ENCODE measurements around the gene SH3RF3. TPM values are rescaled to one million over a fixed set of nuclear protein-coding genes. Genes with fewer than 3 reads are reported as not detected.

The SH3RF3 gene
- total RNA-seq, 1 donor from 2014 or later = 0.47 TPM

DNA sequence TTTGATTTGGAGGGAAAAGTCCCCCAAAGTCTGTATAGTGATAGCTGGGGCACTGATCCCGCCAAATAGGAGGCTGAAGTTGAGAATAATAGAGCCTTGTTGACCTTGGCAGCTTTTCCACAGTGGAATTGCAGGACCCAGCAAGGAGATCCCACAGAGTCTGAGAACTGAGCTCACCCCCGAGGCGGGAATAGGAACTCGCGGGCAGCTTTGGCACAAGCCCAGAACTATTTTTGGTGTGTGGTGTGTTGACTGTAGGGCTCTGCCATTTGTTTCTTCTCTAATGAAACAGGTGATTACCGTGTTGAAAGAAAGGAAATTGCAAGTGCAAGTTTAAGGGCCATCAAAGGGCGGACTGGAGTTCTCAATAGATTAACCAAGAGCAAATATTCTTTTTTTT is 34.0 kb downstream of the SH3RF3 start:
- Mint-ChIP-seq H3K9me3 (no peaks in the 10 kb centered on the region), H3K36me3 (ENCODE audit: low read depth) (no peaks in the 10 kb centered on the region), H3K27ac (no peak overlapping the region), H3K4me1 (no peaks in the 10 kb centered on the region), H3K4me3 (no peak overlapping the region), H3K27me3 (peaks cover 14% of the 10 kb centered on the region)
- DNase-seq = no peak
- intact Hi-C loops (cut with micrococcal nuclease) = no loop called here

DNA sequence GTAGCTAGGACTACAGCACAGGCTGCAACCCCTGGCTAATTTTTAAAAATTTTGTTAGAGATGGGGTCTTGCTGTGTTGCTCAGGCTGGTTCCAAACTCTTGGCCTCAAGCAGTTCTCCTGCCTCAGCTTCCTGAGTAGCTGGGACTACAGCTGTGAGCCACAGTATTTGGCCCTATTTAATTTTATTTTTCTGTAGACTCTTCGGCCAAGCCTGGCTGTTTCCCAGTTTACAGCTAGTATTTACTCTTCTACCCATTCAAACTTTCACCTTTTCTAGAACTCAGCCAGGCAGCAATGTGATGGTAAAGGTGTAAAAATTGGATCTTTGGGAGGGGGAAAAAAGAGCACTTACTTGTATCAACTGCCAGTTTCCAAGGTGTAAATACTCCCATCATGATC is 35.3 kb downstream of the SH3RF3 start:
- no peak overlapping the region for H3K4me3 Mint-ChIP-seq
- no peaks in the 10 kb centered on the region for H3K9me3 Mint-ChIP-seq
- no peaks in the 10 kb centered on the region for H3K36me3 Mint-ChIP-seq (ENCODE audit: low read depth)
- no peak for DNase-seq
- no peaks in the 10 kb centered on the region for H3K4me1 Mint-ChIP-seq
- peaks cover 17% of the 10 kb centered on the region for H3K27me3 Mint-ChIP-seq
- intact Hi-C loops (cut with micrococcal nuclease) = no loop called here
- no peak overlapping the region for H3K27ac Mint-ChIP-seq

DNA sequence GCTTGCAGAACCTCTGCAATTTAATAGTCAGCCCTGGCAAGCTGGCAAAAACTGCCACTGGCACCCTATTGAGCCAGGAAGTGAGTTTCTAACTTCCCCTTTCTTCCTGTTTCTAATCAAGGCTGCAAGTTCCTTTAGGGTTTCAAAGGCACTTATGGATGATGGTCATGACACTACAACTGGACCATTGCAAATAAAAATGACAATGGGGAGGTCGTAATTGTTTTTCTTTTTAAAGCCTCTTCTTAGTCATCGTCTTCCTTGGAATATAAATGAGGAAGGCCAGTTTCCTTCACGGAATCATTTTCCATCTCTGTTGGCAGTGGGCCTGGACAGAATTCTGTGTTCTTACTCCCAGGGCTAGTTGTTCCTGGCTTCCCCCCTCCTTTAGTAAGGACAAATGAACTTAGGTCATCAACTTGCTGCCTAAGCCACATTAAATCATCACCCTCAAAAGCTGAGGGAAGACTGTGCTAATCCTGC is 35.8 kb downstream of the SH3RF3 start:
- Mint-ChIP-seq H3K36me3 (ENCODE audit: low read depth) (no peaks in the 10 kb centered on the region), H3K9me3 (no peaks in the 10 kb centered on the region), H3K27ac (no peak overlapping the region), H3K4me1 (no peaks in the 10 kb centered on the region), H3K4me3 (no peak overlapping the region), H3K27me3 (peaks cover 17% of the 10 kb centered on the region)
- DNase-seq = no peak
- intact Hi-C loops (cut with micrococcal nuclease) = no loop called here

DNA sequence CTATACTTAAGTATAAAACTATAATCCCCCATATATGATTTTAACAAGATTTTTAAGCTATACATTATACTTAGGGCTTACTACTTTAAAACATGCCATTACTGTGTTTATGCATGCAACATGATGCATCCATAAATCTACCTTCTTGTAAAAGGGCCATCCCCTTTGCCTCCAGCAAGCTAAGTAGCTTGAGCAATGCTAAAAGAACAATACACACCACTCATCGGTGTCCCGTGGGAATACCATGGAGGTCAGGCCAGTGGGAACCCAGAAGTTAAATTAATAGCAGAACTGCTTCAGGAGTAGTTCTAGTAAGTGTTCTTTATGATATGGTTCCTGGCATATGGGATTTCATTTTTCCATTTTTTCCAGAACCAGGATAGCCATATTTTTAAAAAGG is 37.8 kb downstream of the SH3RF3 start:
- H3K27me3 Mint-ChIP-seq = peaks cover 8% of the 10 kb centered on the region
- H3K36me3 Mint-ChIP-seq (ENCODE audit: low read depth) = no peaks in the 10 kb centered on the region
- DNase-seq = no peak
- intact Hi-C loops (cut with micrococcal nuclease) = no loop called here
- no peak overlapping the region for H3K4me3 Mint-ChIP-seq
- H3K27ac Mint-ChIP-seq = no peak overlapping the region
- no peaks in the 10 kb centered on the region for H3K9me3 Mint-ChIP-seq
- H3K4me1 Mint-ChIP-seq = no peaks in the 10 kb centered on the region

DNA sequence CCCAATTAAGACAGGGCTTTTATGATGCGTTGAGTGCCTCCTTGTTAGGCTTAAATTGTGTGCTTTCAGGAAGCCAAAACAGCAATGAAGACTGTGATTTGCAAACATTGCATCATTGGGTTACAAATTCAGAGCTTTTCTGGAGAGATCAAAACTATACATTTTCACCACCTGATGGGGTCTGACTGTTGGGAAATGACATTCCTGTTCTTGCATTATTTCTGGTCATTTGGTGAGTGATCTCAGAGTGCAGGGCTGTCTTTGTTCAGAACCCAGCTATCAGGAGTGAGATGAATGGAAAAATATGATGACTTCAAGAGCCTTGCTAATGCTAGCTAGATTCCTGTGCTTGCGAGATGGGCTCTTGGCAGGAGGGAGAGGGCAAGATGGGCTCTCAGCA is 39.1 kb downstream of the SH3RF3 start:
- H3K4me3 Mint-ChIP-seq = no peak overlapping the region
- H3K27ac Mint-ChIP-seq = no peak overlapping the region
- no peak for DNase-seq
- H3K4me1 Mint-ChIP-seq = no peaks in the 10 kb centered on the region
- no peaks in the 10 kb centered on the region for H3K9me3 Mint-ChIP-seq
- intact Hi-C loops (cut with micrococcal nuclease) = no loop called here
- H3K36me3 Mint-ChIP-seq (ENCODE audit: low read depth) = no peaks in the 10 kb centered on the region
- peaks cover 10% of the 10 kb centered on the region for H3K27me3 Mint-ChIP-seq

DNA sequence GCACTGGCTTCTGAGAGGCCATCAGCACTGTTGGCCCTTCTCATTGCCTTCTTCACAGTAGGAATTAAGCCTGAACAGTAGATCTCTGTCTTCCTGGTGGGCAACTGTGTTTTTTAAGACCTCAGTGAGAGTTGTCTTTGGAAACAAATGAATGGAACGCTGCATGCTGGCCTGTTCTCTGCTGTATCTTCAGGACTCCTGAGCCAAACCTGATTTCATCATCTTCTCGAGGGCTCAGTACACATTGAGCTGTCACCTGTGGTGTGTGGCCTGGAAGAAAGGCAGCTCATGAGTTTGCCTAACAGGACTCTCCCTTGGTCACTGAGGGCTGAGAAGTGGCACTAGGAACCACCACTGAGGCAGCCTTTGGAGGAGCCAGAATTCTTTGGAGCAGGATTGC is 39.7 kb downstream of the SH3RF3 start:
- H3K4me3 Mint-ChIP-seq = no peak overlapping the region
- no peaks in the 10 kb centered on the region for H3K9me3 Mint-ChIP-seq
- no peak for DNase-seq
- peaks cover 2% of the 10 kb centered on the region for H3K4me1 Mint-ChIP-seq
- H3K27ac Mint-ChIP-seq = no peak overlapping the region
- intact Hi-C loops (cut with micrococcal nuclease) = no loop called here
- no peaks in the 10 kb centered on the region for H3K36me3 Mint-ChIP-seq (ENCODE audit: low read depth)
- peaks cover 10% of the 10 kb centered on the region for H3K27me3 Mint-ChIP-seq

DNA sequence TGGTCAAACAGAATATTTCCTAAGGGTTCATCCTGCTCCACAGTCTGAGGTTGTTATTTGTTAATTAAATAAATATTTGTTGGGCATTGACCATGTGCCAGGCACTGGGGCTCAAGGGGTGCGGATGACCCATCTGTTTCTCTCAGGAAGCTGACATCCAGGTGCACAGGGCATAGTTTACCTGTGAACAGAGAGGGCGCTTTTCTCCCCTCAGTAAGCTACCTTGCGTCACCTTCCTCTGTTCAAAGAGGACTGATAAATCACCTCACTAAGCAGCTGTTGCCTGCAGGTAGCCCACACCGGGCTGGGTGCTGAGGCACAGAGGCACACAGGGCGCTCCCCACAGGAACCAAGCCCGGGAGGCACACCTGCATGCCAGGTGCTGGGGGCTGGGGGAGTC is 41.6 kb downstream of the SH3RF3 start:
- intact Hi-C loops (cut with micrococcal nuclease) = no loop called here
- no peaks in the 10 kb centered on the region for H3K9me3 Mint-ChIP-seq
- peaks cover 16% of the 10 kb centered on the region for H3K27me3 Mint-ChIP-seq
- no peak for DNase-seq
- no peak overlapping the region for H3K27ac Mint-ChIP-seq
- peaks cover 8% of the 10 kb centered on the region for H3K4me1 Mint-ChIP-seq
- no peaks in the 10 kb centered on the region for H3K36me3 Mint-ChIP-seq (ENCODE audit: low read depth)
- no peak overlapping the region for H3K4me3 Mint-ChIP-seq

DNA sequence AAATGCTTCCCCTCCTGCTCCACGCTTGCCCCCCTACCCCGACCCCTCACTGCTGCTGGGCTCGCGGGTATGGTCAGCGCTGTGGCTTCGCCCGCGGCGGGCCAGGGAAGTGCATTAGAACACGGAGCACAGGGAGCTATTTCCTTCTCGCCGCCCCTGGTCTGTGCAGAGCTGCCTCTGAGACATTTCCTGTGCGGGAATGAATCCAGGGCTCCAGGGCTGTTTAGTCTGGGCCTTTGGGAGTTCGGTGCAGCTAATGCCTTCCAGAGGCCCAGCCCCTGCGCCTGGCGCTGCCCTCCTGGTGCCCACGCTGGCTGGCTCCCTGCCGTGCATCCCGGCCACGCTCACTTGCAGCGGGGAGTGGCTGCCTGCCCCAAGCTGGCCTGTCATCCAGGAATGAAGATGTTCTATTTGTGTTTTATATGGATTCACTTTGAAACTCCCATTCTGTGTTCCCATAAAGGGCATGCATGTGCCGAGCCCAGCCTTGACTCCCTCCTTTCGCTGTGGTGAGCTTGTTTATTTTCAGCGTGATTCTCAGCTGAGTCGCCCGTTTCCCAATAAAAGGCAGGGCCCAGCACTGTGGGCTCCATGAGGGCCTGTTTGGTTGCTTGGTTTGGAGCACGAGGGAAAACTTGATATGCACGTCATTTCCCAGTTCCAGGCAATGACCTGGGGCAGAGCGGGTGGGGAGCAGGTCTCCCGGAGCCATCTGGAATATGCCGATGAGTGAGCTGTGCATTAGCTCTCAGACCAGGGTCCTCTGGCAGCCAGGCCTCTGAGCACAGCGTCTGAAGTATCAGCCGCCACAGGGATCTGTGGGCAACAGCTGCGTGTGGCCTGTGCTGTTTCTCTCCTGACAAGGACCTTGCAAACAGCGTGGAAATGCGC is 42.7 kb downstream of the SH3RF3 start:
- H3K9me3 Mint-ChIP-seq = no peaks in the 10 kb centered on the region
- H3K4me1 Mint-ChIP-seq = peaks cover 8% of the 10 kb centered on the region
- no peak for DNase-seq
- no peaks in the 10 kb centered on the region for H3K36me3 Mint-ChIP-seq (ENCODE audit: low read depth)
- H3K27ac Mint-ChIP-seq = no peak overlapping the region
- intact Hi-C loops (cut with micrococcal nuclease) = no loop called here
- no peak overlapping the region for H3K4me3 Mint-ChIP-seq
- peaks cover 14% of the 10 kb centered on the region for H3K27me3 Mint-ChIP-seq

DNA sequence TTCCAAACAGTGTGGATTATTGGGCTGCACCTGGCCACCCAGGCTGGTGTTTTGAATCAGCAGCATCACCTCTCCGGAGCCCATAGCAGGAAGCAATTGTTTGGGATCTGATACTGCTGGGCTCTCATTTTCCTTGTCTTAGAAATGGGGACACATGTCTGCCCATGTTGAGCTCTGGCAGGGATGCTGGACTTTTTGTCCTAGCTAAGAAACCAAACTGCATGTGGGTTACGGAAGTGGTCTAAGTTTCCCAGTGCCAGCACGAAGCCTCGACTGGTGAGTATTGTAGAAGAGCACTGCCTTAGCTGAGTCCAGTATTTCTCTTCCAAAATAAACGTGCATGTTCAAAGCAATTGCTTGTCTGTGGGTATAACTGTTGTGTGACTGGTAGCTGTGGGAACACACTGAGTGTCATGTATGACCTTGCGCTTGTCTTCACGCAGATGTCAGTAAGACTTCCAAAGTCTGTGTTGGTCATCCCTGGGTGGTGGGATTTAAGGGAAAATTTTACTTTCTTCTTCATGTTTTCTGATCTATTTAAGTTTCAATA is 43.6 kb downstream of the SH3RF3 start:
- DNase-seq = no peak
- intact Hi-C loops (cut with micrococcal nuclease) = no loop called here
- Mint-ChIP-seq H3K4me1 (peaks cover 8% of the 10 kb centered on the region), H3K27me3 (peaks cover 18% of the 10 kb centered on the region), H3K9me3 (no peaks in the 10 kb centered on the region), H3K36me3 (ENCODE audit: low read depth) (no peaks in the 10 kb centered on the region), H3K27ac (no peak overlapping the region), H3K4me3 (no peak overlapping the region)

DNA sequence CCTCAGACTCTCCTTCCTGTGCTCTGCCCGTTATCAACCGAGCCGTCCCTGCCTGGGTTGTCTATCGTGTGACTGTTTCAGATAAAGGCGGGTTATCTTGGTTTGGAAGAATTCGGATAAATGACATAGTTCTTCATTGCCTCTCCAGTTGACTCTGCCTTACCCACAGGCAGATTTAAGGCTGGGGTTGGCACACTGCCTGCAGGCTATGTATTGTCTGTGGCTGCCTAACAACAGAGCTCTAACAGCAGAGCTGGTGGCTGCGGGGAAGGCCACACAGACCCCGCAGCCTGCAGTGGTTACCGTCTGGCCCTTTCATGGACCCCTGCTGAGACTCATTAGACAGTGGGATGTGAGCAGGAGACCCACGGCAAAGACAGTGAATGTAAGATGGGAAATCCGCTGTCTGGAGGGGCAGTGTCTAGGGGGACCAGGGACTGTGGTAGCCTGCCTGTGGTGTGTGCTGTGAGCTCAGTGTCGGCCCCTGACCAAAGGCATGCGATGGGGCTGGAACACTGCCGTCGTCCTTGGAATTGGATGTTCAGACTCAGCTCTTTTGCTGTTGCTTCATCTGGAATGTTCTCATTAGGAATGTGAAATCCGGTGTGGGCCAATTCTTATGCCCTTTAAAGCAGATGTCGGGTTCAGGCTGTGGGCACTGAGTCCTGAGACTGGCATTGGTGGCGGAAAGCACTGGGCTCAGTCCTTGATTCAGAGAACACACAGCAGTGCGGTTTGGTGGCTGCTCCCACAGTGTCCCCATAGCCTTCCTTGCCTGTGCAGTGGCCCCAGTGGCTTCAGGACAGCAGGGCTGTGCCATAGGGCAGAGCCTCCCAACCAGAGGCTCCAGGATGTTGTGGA is 44.5 kb downstream of the SH3RF3 start:
- peaks cover 8% of the 10 kb centered on the region for H3K4me1 Mint-ChIP-seq
- DNase-seq = no peak
- H3K27ac Mint-ChIP-seq = no peak overlapping the region
- H3K9me3 Mint-ChIP-seq = no peaks in the 10 kb centered on the region
- H3K36me3 Mint-ChIP-seq (ENCODE audit: low read depth) = no peaks in the 10 kb centered on the region
- no peak overlapping the region for H3K4me3 Mint-ChIP-seq
- H3K27me3 Mint-ChIP-seq = peaks cover 18% of the 10 kb centered on the region
- intact Hi-C loops (cut with micrococcal nuclease) = no loop called here

DNA sequence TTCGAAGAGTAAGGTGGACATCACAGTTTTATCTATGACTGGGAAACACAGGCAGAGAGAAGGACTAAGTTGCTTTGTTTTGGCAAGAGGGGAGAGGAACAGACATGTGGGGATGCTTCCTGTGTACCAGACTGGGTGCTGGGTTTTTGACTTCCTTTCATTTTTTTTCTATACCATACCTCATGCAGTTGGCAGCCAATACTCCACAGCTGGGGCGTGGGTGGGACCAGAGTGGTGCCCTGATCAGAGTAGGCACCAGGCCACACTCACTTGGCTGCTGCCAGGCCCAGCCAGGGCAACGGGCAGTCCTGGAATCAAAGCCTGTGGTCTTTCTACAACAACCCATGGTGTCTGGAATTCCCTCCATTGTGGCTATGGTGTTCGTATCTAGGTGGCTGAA is 45.2 kb downstream of the SH3RF3 start:
- Mint-ChIP-seq H3K27me3 (peaks cover 17% of the 10 kb centered on the region), H3K9me3 (peaks cover 2% of the 10 kb centered on the region), H3K4me3 (no peak overlapping the region), H3K36me3 (ENCODE audit: low read depth) (no peaks in the 10 kb centered on the region), H3K4me1 (peaks cover 8% of the 10 kb centered on the region), H3K27ac (no peak overlapping the region)
- intact Hi-C loops (cut with micrococcal nuclease) = no loop called here
- no peak for DNase-seq

DNA sequence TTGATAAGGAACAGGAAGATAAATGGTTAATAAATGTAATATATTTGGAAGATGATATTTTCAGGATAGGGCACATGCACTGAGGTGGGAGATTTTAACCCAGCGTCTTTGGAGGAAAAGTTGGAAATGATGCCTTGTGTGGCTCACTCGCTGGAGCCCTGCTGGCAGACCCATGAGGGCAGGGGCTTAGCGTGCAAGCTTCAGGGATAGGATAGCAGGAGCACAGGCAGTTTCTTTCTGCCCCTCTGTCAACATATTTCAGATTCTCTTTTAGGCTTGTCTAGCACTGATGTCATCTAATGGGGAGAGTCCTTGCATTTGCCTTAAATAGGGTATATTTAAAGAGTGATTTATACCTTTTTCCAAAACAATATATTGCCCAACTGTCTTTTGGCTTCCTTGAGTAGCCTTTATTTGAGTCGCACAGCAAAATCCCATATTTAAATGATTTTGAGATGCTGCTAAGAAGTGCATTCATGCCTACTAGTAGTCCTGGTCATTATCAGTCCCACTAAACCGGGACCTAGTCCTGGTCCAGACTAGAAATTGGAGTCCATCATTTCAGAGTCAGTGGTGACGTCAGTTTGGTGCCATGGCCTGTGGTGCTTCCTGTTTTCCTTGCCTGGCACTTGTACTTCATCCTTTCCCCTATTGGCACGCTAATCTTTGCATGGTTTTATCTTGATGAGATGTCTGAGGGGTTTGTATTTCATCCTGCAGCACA is 45.8 kb downstream of the SH3RF3 start:
- Mint-ChIP-seq H3K4me3 (no peak overlapping the region), H3K4me1 (peaks cover 8% of the 10 kb centered on the region), H3K36me3 (ENCODE audit: low read depth) (no peaks in the 10 kb centered on the region), H3K9me3 (peaks cover 8% of the 10 kb centered on the region), H3K27ac (no peak overlapping the region), H3K27me3 (peaks cover 19% of the 10 kb centered on the region)
- no peak for DNase-seq
- intact Hi-C loops (cut with micrococcal nuclease) = no loop called here

DNA sequence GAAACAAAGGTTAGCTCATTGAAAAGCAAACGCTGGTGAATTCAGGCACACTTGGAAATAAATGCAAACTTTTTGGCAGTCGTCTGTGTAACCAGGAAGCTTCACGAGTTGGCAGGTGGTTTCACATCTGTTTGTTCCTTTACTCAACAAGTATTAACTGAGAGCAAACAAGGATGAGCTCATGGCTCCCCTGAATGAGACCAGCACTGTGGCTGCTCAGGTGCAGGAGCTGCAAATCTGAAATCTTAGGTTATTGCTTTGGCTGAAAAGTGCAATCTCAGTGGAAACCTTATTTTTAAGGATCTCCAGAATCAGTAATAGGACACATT is 46.3 kb downstream of the SH3RF3 start:
- H3K27me3 Mint-ChIP-seq = peaks cover 22% of the 10 kb centered on the region
- no peaks in the 10 kb centered on the region for H3K36me3 Mint-ChIP-seq (ENCODE audit: low read depth)
- intact Hi-C loops (cut with micrococcal nuclease) = no loop called here
- no peak for DNase-seq
- peaks cover 8% of the 10 kb centered on the region for H3K4me1 Mint-ChIP-seq
- peaks cover 12% of the 10 kb centered on the region for H3K9me3 Mint-ChIP-seq
- no peak overlapping the region for H3K4me3 Mint-ChIP-seq
- no peak overlapping the region for H3K27ac Mint-ChIP-seq

Data from activated CD4-positive, alpha-beta T cell treated with anti-CD3 and anti-CD28 coated beads, Interleukin-2, amount 10 ng/mL, durations not matched to agents 24 days and 14 days (primary cell).